Mesenteric fat pad (tissue), 1 donor: Measurements from ENCODE around the gene NEO1. TPM values are rescaled to one million over a fixed set of nuclear protein-coding genes. Genes with fewer than 3 reads are reported as not detected.
A peak's percentile ranks its signal among the peaks of the same experiment; 100 is the strongest.

ENCODE experiments used
- DNase-seq: peaks from one replicate; pipeline ENCODE4 v3.0.0-alpha.2; 2020; ENCODE audit warnings: low spot score
- total RNA-seq: library from RNA; stranded (reverse); fragmentation: NEBNext Ultra II Directional; extraction: Animal tissue kit (Norgen Biotek cat#: 25700); gene quantifications from one replicate; pipeline ENCODE4 v1.2.1, GENCODE V29; 2021
- donor health status: DM: yes; HTN: yes; CAD: no.

The NEO1 gene
- total RNA-seq, 1 donor from 2014 or later: 12.7 TPM

DNA sequence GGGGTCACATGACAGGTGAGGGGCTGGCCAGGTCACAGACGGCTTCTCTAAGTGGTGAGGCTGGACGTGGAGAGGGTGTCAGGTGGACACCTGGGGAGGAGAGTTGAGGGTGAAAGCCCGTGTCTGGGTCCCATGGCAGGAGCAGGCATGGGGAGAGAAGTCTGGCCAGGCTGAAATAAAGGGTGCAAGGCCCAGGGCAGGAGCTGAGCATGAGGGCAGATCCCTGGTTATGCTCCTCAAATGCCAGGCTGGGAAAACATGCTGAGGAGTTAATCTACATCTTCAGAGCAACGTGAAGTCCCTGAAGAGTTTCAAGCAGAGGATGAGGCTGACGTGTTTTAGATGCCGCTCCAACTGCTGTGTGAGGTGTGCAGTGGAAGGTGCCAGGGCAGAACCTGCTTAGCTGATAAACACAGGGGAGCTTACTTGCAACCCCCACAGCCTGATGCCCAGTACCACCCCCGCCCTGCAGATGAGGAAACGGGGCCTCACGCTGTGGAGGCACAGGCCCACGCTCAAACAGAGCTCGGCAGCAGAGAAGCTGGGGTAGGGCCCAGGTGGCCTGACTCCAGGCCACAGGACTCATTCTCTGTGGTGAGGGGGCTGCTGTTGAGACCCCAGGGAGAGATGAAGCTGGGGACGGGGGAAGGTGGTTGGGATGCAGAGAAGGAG lies 276.0 kb downstream of the NEO1 start:
- DNase-seq: peak; percentile 18

DNA sequence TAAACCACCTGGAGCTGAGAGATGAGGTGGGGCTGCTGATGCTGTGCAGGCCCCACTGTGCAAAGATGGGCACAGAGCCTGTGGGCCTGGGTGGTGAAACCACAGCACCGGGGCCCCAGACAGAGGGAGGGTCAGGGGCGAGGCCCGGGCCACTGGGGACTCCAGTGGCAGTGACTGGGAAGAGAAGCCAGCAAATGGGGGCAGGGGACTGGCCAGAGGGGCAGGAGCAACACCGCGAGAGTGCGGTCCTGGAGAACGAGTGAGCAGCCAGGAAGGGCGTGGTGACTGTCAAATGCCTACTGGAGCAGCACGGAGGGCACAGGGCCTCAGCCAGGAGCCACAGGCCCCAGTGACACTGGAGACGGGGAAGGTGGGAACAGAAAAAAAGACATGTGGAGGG lies 276.7 kb downstream of the NEO1 start:
- DNase-seq: peak; percentile 79

DNA sequence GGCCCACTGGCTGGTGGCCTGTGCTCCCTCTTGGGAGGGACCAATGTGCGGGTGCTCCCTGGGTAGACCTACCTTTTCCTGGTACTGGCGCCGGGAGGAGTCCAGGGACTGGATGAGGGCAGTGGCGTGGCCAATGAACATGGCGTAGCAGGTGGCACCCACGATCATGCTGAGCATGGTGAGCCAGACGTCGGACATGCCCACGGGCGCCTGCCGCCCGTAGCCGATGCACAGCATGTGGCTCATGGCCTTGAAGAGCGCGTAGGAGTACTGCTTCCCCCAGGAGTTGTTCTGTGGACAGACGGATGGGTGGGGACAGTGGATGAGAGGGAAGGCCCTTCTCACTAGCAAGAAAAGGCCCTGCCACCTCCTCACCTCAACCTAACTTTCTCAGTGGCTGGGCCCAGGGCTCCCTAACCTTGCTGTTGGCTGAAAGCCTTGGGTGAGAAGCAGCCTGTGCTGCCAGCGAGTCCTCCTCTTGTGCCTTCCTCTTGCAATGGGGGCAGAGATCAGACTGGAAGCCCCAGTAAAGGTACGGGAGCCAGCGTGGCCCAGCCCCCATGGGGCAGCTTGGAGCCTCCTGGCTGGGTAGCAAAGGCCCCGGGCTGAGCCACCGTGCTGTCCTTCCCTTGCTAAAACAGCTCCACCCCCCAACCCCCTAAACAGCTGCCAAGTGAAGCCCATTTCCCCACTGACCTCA lies 277.4 kb downstream of the NEO1 start:
- peak; percentile 81 for DNase-seq

DNA sequence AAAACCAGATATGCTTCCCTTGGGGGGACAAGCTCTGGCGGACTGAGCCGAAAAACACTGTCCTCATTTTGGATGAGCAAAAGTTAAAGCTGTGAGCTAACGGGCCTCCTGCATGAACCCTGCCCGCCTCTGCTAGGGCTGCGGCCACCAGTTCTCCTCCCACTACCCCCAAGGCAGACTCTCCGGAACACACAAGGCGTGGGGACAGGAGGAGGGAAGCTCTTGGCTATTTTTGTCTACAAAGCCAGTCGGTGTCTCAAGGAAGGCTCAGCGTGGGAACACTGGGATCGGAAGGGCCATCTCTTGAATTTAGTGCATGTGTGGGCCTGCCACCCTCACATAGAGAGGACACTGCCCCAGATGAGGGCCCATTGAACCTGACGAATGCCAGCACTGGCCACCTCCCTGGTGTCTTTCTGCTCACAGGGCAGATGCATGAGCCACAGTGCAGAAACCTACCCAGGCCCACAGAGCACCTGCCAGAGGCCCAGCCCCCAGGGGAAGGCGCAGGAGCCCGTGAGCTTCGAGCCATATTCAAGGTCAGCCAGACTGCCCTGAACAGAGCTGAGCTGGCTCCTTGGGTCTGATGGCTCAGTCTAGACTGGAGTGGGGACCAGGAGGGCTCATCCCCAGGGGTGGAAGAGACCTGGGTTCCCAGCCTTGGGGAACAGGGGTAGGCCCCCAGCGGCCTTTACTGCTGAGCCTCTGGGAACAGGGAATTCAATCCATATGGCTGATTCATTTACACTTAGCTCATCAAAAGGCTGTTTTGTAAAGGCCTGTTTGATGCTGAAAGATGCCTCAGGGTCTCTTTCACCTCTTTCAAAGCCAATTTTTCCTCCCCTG lies 278.2 kb downstream of the NEO1 start:
- DNase-seq: peak; percentile 82

DNA sequence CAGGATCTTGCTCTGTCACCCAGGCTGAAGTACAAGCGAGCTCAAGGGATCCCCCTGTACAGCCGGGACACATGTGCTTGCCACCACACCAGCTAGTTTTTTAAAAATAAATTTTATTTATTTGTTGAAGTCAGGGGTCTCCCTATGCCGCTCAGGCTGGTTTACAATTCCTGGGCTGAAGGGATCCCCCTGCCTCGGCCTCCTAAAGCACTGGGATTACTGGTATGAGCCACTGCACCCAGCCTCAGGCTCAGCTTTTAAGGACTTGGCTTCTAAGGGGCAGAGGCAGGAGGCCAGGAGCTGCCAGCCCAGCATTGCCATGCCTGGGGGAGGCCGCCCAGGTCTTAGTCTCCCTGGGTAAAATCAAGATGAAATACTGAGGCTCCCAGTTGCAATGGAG lies 279.2 kb downstream of the NEO1 start:
- peak; percentile 33 for DNase-seq

DNA sequence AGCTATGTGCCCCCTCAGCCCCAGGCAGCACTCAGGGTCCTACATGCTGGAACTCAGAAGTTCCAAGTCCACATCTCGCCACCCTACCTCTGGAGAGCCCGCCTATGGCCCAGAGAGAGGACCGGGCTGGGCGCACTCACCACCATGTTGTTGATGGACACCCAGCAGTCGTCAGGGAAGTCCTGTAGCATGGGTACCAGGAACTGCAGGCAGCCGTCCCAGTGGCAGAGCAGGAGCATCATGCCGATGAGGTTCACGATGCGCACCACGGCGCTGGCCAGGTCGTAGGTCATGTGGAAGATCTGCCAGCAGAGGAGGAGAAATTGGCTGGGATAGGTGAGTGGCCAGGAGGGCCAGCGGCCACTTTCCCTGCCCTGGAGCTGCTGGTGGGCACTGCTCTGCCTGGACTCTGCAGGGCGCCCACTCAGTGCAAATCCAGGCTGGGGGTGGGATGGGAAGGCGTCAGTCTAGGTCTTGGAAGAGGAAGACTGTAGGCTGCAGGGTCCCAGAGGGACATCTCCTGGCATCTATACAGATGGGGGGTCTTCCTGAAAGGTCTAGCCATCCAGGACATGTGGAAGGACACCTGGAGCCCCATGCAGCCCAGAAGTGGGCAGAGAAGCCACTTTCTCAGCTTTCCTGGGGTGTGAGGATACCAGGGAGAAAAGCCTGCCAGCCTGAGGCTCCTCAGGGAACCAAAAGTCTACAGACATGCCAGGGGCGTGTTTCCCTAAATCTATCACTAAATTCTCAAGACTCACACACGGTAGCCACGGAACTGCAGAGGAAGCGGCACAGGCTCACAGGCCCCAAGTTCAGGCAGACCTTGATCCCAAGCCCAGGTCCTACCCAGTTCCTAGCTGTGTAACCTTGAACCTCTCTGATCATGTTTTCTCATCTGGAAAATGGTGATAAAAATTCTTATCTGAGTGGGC lies 280.0 kb downstream of the NEO1 start:
- peak; percentile 82 for DNase-seq

DNA sequence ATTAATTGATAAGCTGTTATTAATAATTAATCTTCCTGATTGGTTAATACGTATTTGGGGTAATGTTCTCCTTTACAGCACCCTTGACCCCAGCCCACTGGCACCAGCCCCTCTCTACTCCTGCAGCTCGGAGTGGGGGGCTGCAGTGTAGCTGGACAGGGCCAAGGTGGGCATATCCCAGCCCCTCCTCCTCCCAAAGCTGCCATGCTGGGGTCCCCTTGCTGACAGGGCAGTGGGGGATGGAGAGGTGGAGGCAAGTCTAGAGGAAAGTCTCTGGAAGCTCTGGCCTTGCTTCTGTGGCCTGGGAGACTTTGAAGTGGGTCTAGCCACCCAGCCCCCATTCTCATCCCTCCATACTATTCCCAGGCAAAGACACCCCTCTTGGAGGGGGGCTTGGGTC lies 280.7 kb downstream of the NEO1 start:
- peak; percentile 68 for DNase-seq

DNA sequence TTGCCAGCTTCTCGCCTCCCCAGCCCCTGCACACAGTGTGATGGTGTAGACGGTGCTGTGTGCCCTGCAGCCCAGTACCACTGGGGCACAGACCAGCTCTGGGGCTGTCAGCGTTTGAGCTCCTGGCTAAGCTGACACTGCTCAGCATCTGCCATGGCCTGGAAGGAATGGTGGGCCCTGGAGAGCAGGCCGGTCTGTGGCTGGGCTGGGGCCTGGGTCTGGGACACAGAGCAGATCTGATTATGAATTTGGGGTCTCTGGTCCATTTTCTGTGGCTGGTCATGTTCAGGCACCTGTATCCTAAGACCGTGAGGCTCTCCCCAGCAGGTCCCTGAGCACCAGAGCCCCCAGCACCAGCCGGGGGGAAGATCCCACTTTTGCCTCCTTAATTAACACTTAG lies 281.8 kb downstream of the NEO1 start:
- peak; percentile 75 for DNase-seq

DNA sequence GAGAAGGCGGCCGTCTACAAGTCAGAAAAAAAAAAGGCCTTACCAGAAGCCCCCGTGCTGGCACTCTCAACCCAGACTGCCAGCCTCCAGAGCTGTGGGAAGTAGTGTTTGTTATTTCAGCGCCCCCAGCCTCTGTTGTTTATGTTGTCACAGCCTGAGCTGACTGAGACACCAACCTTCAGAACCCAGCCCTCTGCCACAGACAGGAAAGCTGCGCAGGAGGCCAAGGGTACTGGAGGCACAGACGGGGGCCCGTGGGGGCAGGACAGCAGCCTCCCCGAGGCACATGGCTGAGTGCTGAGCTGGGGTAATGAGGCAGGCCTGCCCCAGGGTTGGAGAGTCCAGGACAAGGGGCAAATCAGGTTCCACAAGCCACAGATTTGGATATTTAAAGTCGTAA lies 282.8 kb downstream of the NEO1 start:
- DNase-seq: no peak

DNA sequence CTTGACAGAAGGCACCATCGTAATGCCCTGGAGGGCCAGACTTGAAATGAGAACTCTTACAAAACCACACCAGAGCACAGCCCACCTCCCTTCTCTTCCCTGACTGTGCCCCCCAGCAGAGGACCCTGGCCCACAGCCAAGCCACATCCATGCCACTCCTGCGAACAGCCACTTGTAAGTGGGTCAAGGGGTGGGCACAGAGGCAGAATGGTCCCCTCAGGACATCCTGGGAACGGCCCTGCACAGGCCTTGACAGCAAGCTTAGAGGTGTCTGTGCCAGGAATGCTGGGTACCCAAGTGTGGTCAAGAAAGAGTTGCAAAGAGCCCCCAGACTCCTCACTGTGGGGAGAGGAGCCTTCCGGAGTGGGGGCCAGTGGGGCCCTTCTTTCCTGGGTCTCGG lies 283.2 kb downstream of the NEO1 start:
- DNase-seq: no peak

DNA sequence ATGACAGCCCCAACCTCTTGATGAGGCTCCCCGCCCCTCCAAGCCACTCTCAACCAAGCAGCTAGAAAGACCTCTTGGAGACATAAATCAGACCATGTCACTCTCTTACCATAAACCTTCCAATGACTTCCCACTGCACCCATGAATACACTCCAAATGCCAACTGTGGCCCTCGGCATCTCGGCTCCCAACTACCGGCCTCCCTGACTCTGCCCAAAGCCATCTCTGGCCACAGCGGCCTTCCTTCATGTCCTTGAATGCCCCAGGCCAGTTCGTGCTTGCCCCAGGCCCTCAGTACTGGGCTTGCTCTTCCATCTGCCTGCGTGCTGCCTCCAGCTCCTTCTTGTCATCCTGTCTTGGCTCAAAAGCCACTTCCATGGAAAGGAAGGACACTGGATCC lies 284.5 kb downstream of the NEO1 start:
- DNase-seq: no peak

DNA sequence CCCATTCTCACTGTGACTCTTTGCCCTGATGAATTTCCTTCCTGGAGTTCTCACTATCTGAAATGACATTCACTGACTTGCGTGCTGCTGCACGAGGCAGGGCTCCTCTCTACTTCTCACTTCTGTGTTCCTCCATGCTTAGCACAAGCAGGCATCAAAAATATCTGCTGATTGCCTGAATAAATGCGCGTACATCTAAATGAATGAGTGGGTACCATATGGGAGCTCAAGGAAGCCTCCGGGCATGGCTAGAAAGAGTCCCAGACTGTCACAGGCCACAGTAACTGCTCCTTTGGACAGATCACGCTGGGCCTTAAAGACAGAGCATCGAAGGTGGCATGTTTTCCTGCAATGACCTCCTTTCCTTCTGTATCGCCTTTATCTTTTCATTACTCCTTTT lies 284.9 kb downstream of the NEO1 start:
- DNase-seq: no peak

DNA sequence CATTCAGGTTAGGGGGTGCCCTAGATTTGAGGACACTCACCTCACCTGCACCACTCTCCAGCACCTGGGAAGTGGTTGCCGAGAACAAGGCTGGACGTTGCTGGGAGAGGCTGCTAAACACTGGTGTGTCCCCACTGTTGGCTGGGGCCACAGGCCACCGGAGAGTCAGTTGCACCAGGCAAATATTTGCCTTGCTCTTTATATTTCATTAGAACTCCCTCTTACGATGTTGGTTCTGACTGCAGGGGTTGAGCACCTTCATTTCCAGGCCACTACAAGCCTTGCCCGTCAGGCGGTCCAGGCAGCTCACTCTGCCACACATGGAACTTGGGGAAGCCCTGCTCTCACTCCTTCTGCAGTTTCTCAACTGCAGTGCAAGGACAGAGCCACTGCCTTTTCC lies 285.8 kb downstream of the NEO1 start:
- no peak for DNase-seq

DNA sequence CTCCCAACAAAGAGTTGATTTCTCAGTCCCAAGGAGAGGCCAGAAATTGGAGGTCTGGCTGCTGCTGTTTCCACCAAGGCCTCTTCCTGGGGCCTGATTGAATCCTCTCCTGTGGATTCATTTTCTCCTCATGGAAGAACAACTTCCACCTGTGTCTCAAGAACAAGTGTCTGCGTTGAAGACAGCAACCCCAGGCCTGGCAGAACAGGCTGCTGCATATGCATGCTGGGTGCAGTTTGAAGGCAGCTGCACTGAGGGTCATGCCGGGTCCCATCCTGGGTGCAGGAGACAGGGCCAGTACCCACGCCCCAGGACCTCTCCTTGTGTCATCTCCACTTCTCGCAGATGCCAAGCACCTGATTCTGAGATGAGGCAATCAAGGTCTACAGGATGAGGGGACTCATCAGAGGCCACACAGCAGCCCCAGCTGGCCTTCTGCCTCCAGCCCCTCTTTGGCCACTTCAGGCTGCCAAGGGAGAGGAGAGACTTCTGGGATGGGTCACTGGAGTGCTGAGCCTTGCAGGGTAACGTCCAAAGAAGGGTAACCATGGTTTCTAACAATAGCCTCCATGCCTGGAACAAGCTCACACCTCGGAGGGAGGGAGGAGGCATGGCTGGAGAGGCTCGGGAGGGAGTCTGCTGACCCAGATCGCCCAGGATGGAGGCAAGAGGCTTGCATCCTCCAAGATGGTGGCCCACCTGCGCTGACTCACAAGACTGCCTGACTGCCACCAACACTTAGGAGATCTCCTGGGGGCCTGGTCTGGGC lies 286.5 kb downstream of the NEO1 start:
- DNase-seq: no peak

DNA sequence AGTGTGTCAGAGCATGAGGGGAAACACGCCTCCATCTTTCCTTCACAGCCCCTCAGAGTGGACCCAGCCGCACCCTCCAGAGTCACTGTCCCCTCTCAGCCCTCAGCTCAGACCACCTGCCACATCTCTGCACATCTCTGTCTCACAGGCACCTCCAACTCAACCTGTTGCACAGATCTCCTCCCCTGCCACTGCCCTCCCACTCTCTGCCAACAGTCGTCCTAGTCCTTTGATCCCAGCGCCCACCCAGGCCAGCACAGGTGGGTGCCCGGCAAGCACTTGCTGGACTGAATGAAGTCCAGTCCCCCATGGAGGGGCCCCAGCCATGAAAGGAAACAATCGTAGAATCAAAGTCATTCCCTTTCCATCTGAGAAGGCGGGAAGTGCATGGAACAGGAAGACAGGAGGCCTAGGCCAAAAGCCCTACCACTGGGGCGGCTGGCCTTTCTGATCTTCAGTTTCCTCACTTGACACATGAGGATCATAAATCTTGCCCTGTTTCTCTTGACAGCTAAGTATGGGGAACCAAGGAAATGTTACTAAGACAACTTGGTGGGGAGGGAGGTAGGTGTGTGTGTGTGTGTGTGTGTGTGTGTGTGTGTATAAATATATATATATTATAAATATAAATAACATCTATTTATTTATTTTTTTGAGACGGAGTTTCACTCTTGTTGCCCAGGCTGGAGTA lies 288.4 kb downstream of the NEO1 start:
- no peak for DNase-seq

DNA sequence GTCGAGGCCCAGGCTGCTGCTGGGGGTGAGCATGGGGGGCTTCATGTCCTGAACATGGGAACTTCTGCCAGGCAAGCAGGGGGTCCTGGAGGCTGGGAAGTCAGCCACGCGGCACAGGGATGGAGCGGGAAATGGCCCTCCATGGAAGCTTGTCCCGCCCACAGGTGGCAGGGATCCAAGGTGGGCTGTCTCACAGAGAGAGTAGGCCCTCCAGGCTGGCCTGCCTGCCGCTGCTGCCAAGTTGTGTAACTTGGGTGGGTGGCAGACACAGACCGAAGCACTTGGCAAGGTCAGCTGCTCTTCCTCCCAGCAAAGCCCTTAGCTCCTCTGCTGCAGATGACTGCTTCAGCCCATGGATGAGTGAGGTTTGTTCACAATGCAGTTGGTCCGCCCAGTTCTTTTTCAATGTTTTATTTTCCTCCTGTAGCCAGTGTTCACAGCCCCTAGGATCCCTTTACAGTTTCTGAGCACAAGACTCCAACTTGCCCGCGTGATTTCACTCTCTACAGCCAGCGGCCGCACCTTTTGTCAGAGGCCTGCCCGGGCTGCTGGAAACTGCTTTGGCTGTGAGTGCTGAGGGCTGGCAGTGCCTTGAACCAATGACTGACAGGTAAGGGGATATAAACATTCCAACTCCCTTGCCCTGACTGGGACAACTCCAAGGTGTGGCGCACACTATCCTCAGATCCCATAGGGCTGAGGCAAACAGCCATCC lies 289.8 kb downstream of the NEO1 start:
- DNase-seq: no peak

DNA sequence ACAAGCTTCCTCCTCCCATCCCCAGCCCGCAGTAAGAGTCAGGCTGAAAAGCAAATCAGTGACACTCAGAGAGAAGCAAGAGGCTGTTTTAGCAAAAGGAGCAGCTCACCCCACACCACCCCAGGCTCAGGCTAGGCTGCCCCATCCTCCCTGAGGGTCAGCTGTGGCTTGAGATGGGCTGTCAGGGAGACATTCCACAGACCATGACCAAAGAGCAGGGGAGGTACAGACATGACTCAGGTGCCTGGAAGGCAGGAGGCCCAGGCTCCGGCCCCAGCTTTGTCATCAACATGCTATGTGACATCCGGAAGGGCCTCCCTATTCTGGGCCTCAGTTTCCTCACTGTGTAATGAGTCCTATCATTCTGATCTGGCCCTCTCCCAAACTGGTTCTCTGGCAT lies 291.8 kb downstream of the NEO1 start:
- DNase-seq: no peak

DNA sequence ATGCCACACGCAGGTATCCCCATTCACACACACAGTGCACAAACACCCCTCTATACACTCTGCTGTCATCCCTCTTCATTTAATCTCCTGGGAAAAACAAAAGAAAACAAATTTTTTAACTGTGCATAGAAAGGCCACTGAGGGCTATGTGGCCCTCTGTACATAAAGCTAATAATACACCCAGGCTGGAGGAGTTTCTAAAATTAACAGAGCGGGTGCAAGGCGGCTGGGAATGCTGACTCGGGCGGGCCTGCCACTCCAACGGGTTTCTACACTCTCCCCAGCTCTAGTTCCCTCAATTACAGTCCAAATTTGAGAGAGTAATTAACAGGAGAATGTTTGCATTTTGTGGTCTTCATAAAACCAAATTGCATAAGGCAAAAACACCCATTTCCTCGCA lies 293.4 kb downstream of the NEO1 start:
- no peak for DNase-seq

DNA sequence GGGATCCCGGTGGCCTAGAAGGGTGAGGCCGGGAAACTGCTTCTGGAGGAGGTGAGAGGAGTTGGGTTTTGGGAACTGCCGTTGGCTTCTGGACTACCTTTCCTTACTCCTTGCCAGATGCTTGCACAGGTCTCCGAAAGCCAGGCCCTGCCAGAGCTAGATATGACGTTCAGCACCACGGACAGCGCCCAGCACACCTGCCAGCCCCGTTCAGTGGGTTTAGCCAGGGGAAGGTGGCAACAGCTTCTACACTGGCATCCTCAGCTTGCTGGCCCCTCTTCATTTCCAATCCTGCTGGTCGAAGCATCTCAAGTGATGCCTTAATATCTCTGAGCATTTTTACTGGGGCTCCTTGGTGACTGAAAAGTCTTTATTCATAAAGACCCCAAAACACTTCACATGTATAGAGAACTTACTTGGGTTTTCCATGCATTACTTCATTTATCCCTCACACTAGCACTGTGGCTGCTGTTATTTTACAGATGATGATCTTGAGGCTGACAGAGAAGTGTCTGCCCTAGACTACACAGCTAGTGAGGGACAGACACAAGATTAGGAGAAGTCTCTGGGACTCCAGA lies 294.6 kb downstream of the NEO1 start:
- DNase-seq: no peak
